Neuronal stem cell (in vitro differentiated cells): Measurements from ENCODE around the gene SHH.

Source experiments
- DNase-seq: peaks from one replicate; pipeline ENCODE4 v3.0.0-alpha.2; 2013; ENCODE audit warnings: low spot score
- H2AFZ ChIP-seq: one replicate; pipeline ENCODE4 v1.6.1; 2013; ENCODE audit warnings: mild to moderate bottlenecking, low read length, inconsistent platforms
- H2AK5ac ChIP-seq: 2 replicates; pipeline ENCODE4 v1.6.1; 2013; ENCODE audit warnings: low read depth, mild to moderate bottlenecking, inconsistent platforms, low read length, moderate library complexity, mixed read lengths
- H2BK120ac ChIP-seq: 2 replicates; pipeline ENCODE4 v1.6.1; 2013; ENCODE audit warnings: low read depth, mild to moderate bottlenecking, inconsistent platforms, low read length, moderate library complexity, mixed read lengths
- H2BK12ac ChIP-seq: one replicate; pipeline ENCODE4 v1.6.1; 2013; ENCODE audit warnings: low read length, inconsistent platforms
- H2BK15ac ChIP-seq: 2 replicates; pipeline ENCODE4 v1.6.1; 2013; ENCODE audit warnings: mild to moderate bottlenecking, low read length, inconsistent platforms, mixed read lengths
- H2BK5ac ChIP-seq: one replicate; pipeline ENCODE4 v1.6.1; 2013; ENCODE audit warnings: inconsistent platforms, mild to moderate bottlenecking, low read length, moderate library complexity
- H3K14ac ChIP-seq: one replicate; pipeline ENCODE4 v1.6.1; 2013; ENCODE audit warnings: low read length, inconsistent platforms
- H3K18ac ChIP-seq: 2 replicates; pipeline ENCODE4 v1.6.1; 2013; ENCODE audit warnings: low read length, inconsistent platforms
- H3K23ac ChIP-seq: 2 replicates; pipeline ENCODE4 v1.6.1; 2013; ENCODE audit warnings: low read depth, mild to moderate bottlenecking, mixed read lengths, low read length, inconsistent platforms; ENCODE audit not compliant: poor library complexity
- H3K27ac ChIP-seq: replicated peaks from 3 replicates; pipeline ENCODE4 v1.5.1; 2013; ENCODE audit warnings: low read length, inconsistent platforms
- H3K27me3 ChIP-seq, 3 experiments: 2 replicates each; pipeline ENCODE4 v1.6.1; 2013; ENCODE audit warnings: low read length in 3 of 3, mild to moderate bottlenecking in 2 of 3, inconsistent platforms in 1 of 3, low read depth in 1 of 3, mixed read lengths in 1 of 3, moderate library complexity in 1 of 3; ENCODE audit not compliant: control insufficient read depth in 3 of 3, insufficient read depth in 3 of 3
- H3K36me3 ChIP-seq, 2 donors: replicated peaks in 1 of 2; 2 replicates each; pipeline ENCODE4 v1.6.1; 2013; ENCODE audit warnings: low read length in 2 of 2; ENCODE audit not compliant: control insufficient read depth in 2 of 2, insufficient read depth in 2 of 2
- H3K4ac ChIP-seq: 2 replicates; pipeline ENCODE4 v1.6.1; 2013; ENCODE audit warnings: inconsistent platforms, mild to moderate bottlenecking, low read length, moderate library complexity
- H3K4me1 ChIP-seq, 2 donors: 1 replicate in 1 of 2; 2 replicates in 1 of 2; pipeline ENCODE4 v1.6.1; 2013; ENCODE audit warnings: low read length in 2 of 2, low read depth in 1 of 2; ENCODE audit not compliant: control insufficient read depth in 2 of 2, insufficient read depth in 1 of 2
- H3K4me2 ChIP-seq: one replicate; pipeline ENCODE4 v1.6.1; 2013; ENCODE audit warnings: mild to moderate bottlenecking, low read length, inconsistent platforms; ENCODE audit not compliant: insufficient read depth, poor library complexity, severe bottlenecking
- H3K4me3 ChIP-seq, 2 donors: 2 replicates each; pipeline ENCODE4 v1.5.1; 2013; ENCODE audit warnings: low read length in 2 of 2, mild to moderate bottlenecking in 2 of 2, inconsistent platforms in 1 of 2, moderate library complexity in 1 of 2
- H3K79me1 ChIP-seq: one replicate; pipeline ENCODE4 v1.6.1; 2013; ENCODE audit warnings: low read depth, mild to moderate bottlenecking, inconsistent platforms, low read length, moderate library complexity
- H3K9ac ChIP-seq: one replicate; pipeline ENCODE4 v1.6.1; 2013; ENCODE audit warnings: mild to moderate bottlenecking, low read depth, low read length, inconsistent platforms; ENCODE audit not compliant: poor library complexity
- H3K9me3 ChIP-seq, 2 donors: replicated peaks in 1 of 2; 2 replicates each; pipeline versions ENCODE3 to v1.6.1; 2013; ENCODE audit warnings: low read length in 2 of 2, mild to moderate bottlenecking in 2 of 2, inconsistent platforms in 1 of 2, low read depth in 1 of 2, mixed read lengths in 1 of 2, moderate library complexity in 1 of 2; ENCODE audit not compliant: control insufficient read depth in 2 of 2, insufficient read depth in 1 of 2
- H4K8ac ChIP-seq: one replicate; pipeline ENCODE4 v1.6.1; 2013; ENCODE audit warnings: low read depth, mild to moderate bottlenecking, inconsistent platforms, low read length, moderate library complexity
- H4K91ac ChIP-seq: one replicate; pipeline ENCODE4 v1.6.1; 2013; ENCODE audit warnings: low read length, low read depth, mild to moderate bottlenecking, inconsistent platforms; ENCODE audit not compliant: poor library complexity
- WGBS, 2 donors: extraction: QIAGEN DNeasy Blood & Tissue Kit; methylation state at CpG; one replicate each; pipeline ENCODE4 v1.1.7; 2013; ENCODE audit warnings: missing lambda C conversion rate in 2 of 2, mixed read lengths in 1 of 2; ENCODE audit not compliant: insufficient read length in 2 of 2, insufficient replicate concordance in 1 of 2; ENCODE audit errors: extremely low coverage in 2 of 2; 5-methylcytosine and 5-hydroxymethylcytosine counted together

SHH gene

DNA sequence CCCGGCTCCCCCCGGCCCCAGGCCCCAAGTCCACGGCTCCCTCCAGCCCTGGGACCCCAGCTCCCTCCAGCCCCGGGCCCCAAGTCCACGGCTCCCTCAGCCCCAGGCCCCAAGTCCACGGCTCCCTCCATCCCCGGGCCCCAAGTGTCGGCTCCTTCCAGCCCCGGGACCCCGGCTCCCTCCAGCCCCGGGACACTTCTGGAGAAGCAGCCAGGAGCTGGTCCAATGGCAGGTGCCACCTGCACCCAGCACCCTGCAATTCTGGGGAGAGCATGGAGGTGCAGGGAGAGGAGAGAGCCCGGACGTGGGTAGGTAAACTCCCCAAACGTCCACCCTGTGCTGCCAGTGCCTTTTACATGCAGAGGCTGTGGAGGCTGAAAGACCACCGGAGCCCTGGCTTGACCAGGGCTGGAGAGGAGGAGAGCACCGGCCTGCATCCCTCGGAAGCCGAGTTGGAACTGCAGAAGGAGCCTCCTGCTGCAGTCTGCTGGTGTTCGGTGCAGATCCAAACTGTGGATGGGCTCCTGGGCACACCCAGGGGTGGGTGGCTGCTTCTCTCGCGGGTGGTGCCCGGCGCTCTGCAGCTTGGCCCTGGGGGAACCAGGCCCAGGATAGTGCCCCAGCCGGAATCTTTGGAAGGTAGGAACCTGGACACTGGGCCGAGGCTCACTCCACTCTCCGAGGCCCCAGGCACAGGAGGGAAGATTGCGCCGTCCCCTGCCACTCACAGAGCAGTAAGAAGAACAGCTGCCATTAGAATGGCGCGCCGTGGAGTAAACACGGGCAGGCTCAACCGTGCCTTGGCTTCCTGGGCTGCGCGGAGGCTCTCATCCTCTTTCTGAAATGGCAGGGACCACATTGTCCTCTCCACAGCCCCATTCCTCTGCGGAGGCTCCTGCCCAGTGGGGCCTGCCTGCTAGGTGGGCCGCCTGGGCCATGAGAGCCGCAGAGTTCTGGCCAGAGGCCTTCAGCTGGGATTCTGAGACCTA is 14.7 kb downstream of the SHH start:
- Histone ChIP-seq H3K23ac (peak overlapping the region; percentile 57), H4K91ac (no peak overlapping the region), H3K4me3 (no peak overlapping the region), H3K79me1 (no peaks in the 10 kb centered on the region), H3K27me3 (peaks cover 0 to 70% (median 41%) of the 10 kb centered on the region in 3 experiments), H2AFZ (peak overlapping the region; percentile 63), H2BK12ac (no peak overlapping the region), H4K8ac (no peak overlapping the region), H3K18ac (peak overlapping the region; percentile 82), H2BK5ac (no peak overlapping the region), H3K9ac (peak overlapping the region; percentile 56), H2AK5ac (peak overlapping the region; percentile 91), H3K27ac (no peak overlapping the region), H3K4ac (peak overlapping the region; percentile 85), H3K14ac (peak overlapping the region; percentile 32), H3K36me3 (peaks cover 0 to 2% of the 10 kb centered on the region in 2 donors), H3K4me2 (peak overlapping the region; percentile 32), H3K9me3 (peaks cover 0 to 9% of the 10 kb centered on the region in 2 donors), H3K4me1 (peaks cover 0 to 1% of the 10 kb centered on the region in 2 donors), H2BK120ac (no peak overlapping the region), H2BK15ac (peak overlapping the region; percentile 78)
- no CpG with 5 or more reads among the region's 38 CpGs for WGBS, 2 donors
- DNase-seq = no peak

DNA sequence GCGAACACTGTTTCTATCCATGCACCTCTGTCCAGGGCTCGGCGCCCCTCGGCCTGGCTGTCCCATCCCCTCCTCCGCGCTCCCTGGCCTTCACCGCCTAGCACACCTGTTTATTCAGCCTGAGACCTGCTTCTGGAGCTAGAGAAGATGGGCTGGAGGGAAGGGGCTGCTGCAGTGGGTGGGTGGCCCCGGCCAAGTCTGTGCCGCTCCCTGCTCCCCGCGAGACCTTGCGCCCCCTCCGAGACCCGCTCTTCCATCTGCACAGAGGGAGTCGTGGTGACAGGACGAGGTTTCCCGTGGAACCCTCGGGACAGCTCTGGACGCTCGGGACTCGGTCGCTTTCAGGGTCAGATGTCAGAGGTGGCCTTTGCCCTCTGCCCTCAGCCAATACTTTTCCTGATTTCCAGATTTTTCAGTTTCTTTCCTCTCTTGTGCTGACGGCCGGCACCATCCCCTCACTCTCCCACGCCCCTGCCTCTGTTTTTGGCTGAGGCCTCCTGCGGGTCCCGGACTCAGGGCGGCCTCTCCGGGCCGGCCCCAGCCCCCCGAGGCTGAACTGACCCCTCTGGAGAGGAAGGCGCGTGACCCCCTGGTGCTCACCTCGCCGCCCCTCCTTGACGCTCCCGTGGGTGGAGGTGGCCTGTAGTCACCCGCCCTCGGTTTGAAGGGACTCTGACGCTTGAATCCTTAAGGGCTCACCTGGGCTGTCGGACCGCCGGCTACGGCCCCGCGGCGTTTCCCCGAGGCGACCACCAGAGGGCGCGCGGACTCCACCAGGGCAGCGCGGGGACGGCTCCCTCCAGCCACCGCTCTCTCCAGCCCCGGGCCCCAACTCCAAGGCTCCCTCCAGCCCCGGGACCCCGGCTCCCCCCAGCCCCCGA is 15.6 kb downstream of the SHH start:
- Histone ChIP-seq H3K27ac (no peak overlapping the region), H3K79me1 (no peaks in the 10 kb centered on the region), H3K27me3 (peaks cover 0 to 61% (median 37%) of the 10 kb centered on the region in 3 experiments), H3K4me1 (peaks cover 0 to 1% of the 10 kb centered on the region in 2 donors), H2BK5ac (peak overlapping the region; percentile 30), H3K18ac (peak overlapping the region; percentile 81), H2BK120ac (no peak overlapping the region), H2BK12ac (no peak overlapping the region), H3K9ac (no peak overlapping the region), H3K14ac (peak overlapping the region; percentile 27), H3K4ac (no peak overlapping the region), H2AK5ac (peak overlapping the region; percentile 95), H3K4me2 (peak overlapping the region; percentile 32), H4K91ac (no peak overlapping the region), H2BK15ac (no peak overlapping the region), H3K23ac (peak overlapping the region; percentile 78), H4K8ac (no peak overlapping the region), H3K36me3 (peaks cover 0 to 2% of the 10 kb centered on the region in 2 donors), H3K4me3 (no peak overlapping the region), H3K9me3 (peaks cover 0 to 9% of the 10 kb centered on the region in 2 donors), H2AFZ (peak overlapping the region; percentile 70)
- WGBS, 2 donors = no CpG with 5 or more reads among the region's 60 CpGs
- DNase-seq = no peak

DNA sequence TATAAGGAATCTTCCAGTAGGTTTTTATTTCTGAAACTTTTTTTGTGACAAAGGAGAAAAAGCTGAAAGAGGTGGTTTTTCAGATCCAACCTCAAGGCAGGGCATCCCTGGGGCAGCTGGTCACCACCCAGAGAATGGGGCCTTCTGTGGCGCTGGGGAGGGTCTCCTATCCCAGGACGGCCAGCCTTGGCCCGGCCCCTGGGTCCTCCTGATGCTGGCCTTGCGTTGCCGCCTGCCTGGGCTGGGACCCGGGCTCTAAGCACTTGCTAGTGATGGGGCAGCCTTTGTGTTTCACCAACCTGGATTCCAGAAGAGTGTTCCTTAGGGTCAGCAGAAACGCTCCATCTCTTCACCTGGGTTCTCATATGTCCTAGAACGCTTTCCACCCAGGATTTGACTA is 16.3 kb downstream of the SHH start:
- no peak overlapping the region for H4K91ac ChIP-seq
- H4K8ac ChIP-seq = no peak overlapping the region
- H3K9me3 ChIP-seq = peaks cover 0 to 9% of the 10 kb centered on the region in 2 donors
- H3K36me3 ChIP-seq = peaks cover 0 to 2% of the 10 kb centered on the region in 2 donors
- H2AFZ ChIP-seq = no peak overlapping the region
- H3K4me1 ChIP-seq = peaks cover 0 to 1% of the 10 kb centered on the region in 2 donors
- H2BK5ac ChIP-seq = peak overlapping the region; percentile 88
- DNase-seq = no peak
- H2AK5ac ChIP-seq = peak overlapping the region; percentile 95
- H3K27me3 ChIP-seq = peaks cover 0 to 54% (median 31%) of the 10 kb centered on the region in 3 experiments
- no peak overlapping the region for H3K4me2 ChIP-seq
- peak overlapping the region; percentile 78 for H3K23ac ChIP-seq
- H3K18ac ChIP-seq = peak overlapping the region; percentile 15
- H3K14ac ChIP-seq = no peak overlapping the region
- H3K79me1 ChIP-seq = no peaks in the 10 kb centered on the region
- H2BK120ac ChIP-seq = no peak overlapping the region
- H3K4ac ChIP-seq = no peak overlapping the region
- no peak overlapping the region for H2BK15ac ChIP-seq
- no peak overlapping the region for H3K9ac ChIP-seq
- no peak overlapping the region for H3K4me3 ChIP-seq
- no CpG with 5 or more reads among the region's 8 CpGs for WGBS, 2 donors
- no peak overlapping the region for H2BK12ac ChIP-seq
- no peak overlapping the region for H3K27ac ChIP-seq
